Vagina (tissue), 2 donors: ENCODE data around the gene CXorf49.

Experiments used
- POLR2A ChIP-seq, 2 donors: fragments of 450-650 bp; IDR thresholded peaks; one replicate each; pipeline ENCODE4 v1.6.1; 2017; ENCODE audit warnings: antibody characterized with exemption in 2 of 2, mild to moderate bottlenecking in 2 of 2, moderate library complexity in 2 of 2
- POLR2AphosphoS5 ChIP-seq, 2 donors: sonication (generic); formaldehyde crosslinking; IDR thresholded peaks; one replicate each; pipeline ENCODE4 v1.9.0; 2017; ENCODE audit warnings: antibody characterized with exemption in 2 of 2, mild to moderate bottlenecking in 2 of 2, low read depth in 1 of 2; ENCODE audit not compliant: insufficient read depth in 1 of 2
- TF ChIP-seq, protein P1 (sequence below), 3 experiments: fragments of 450-650 bp in 2 of 3; fragments of 200-600 bp in 1 of 3; sonication (generic) in 1 of 3; IDR thresholded peaks; one replicate each; pipeline ENCODE4 v1.5.1; 2017 to 2019; ENCODE audit warnings: antibody characterized with exemption in 3 of 3, mild to moderate bottlenecking in 2 of 3, moderate library complexity in 2 of 3

DNA sequence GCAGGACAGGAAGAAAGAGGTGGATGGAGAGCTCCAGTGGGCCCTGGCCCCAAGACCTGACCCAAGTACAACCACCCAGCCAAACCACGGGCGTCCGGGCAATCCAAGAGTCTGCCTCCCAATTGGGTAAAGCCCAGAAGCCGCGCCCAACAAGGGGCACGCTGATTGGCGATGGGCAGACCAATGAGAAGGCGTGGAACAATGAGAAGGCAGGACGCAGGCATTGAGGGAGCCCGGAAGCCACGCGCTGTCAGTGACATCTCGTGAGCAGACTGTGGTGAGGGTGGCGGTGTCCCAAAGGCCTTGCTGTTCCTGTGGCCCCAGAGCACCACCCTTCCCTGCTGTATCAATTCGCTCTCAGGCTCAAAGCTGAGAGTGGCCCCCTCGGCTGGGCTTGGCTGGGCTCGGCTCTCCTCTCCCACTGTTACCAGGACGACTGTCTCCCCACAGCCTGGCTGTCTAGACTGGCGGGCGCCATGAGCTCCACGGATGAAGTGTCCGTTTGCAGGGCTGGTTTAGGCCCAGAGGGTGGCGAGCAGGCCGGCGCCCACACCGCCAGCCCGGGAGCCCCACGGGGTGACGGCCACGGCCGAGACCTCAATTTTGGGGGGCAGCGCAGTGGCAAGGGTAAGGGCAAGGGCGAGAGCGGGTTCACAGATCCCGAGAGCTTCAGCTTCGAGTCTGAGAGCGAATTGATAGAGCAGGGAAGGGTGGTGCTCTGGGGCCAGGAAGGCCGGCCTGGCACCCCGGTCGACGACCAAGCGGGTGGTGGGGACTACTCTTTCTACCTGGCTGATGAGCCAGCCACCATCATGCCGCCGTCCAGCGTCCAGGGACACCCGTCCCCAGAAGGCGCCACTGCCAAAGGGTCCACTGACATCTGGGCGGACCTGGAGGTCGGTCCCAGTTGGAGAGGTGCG is 50.5 kb downstream of the CXorf49 start, which contains the start of gene LOC101059915:
- no peak for TF ChIP-seq POLR2A (IDR thresholded peaks at IDR 0.05)
- TF ChIP-seq, protein P1, sequence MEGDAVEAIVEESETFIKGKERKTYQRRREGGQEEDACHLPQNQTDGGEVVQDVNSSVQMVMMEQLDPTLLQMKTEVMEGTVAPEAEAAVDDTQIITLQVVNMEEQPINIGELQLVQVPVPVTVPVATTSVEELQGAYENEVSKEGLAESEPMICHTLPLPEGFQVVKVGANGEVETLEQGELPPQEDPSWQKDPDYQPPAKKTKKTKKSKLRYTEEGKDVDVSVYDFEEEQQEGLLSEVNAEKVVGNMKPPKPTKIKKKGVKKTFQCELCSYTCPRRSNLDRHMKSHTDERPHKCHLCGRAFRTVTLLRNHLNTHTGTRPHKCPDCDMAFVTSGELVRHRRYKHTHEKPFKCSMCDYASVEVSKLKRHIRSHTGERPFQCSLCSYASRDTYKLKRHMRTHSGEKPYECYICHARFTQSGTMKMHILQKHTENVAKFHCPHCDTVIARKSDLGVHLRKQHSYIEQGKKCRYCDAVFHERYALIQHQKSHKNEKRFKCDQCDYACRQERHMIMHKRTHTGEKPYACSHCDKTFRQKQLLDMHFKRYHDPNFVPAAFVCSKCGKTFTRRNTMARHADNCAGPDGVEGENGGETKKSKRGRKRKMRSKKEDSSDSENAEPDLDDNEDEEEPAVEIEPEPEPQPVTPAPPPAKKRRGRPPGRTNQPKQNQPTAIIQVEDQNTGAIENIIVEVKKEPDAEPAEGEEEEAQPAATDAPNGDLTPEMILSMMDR (IDR thresholded peaks at IDR 0.05), result no peak
- no peak for TF ChIP-seq POLR2AphosphoS5 (IDR thresholded peaks at IDR 0.05; ENCODE audit: insufficient read depth in 1 of 2, low read depth in 1 of 2)
